GM21423 (cell line): ENCODE results near the gene GTPBP2.
"Not testable (repeated sequence)": the region's sequence is repeated elsewhere in the genome, so short reads cannot be mapped to it uniquely, and the experiment has no call there.

ENCODE experiments used
- ATAC-seq: cut with Tn5 transposase; IDR thresholded peaks from one replicate; pipeline ENCODE4 v1.9.1; 2021; ENCODE audit warnings: mild to moderate bottlenecking, moderate library complexity; ENCODE audit not compliant: unreplicated experiment

GTPBP2 gene

DNA sequence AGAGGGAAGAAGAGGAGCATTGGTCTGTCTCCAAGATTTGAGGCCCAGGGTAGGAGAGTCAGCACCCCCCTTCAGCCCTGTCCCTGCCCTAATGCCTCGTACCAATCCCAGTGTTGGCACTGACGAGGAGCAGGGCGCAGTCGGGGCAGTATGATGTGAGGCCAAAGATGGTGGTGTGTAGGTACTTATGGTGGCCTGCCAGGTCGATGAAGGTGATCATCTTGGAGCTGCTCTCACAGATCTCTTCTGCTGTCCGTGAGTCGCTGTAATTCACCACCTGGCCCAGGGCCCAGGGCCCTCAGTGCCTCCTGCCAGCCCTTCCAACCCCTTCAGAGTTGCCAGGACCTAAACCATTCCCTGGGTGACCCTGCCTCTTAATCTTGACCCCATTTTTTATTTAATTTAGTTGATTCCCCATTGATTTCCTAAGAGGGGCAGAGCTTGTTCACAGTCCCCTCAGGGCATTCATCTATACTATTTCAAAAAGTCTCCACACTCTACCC is 4.2 kb downstream of the GTPBP2 start:
- ATAC-seq: no peak

DNA sequence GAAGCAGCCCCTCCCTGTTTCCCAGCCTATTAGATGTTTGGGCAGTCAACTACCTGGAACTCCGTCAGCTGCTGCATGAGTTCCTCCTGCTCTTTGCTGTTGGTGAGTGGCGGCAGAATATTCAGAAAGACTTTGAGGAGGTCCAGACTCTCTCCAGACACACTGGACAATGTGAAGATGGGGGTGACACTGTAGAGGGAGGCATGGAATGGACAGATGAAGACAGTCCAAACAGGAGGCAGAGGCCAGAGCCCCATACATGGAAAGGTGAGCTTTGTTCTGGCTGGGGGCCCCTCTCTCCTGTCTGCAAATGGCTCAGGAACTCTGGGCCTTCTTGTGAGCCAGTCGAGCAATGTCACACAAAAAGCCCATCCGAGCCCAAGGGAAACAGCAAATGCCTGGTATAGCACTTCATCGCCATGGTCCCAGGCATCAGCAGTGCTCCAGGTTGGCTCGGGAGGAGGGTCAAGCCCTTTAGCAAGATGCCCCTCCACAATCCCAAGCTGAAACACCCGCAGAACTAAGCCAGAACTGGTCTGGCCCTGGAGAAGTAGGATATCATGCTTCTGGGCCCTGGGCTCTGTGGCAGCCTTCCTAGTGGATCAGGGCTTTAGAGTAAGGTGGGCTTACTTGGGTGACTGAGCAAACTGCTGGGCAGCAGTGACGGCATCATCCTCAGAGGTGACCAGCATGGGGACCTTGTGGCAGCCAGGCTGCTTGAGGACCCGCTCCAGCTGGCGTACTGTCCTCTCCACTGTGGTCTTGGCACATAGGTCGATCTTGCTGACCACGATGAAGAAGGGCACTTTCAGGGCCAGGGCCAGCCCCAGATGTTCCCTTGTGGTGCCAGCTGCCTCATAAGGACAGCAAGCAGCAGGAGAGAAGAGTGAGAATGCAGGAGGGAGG is 4.9 kb downstream of the GTPBP2 start:
- no peak for ATAC-seq

DNA sequence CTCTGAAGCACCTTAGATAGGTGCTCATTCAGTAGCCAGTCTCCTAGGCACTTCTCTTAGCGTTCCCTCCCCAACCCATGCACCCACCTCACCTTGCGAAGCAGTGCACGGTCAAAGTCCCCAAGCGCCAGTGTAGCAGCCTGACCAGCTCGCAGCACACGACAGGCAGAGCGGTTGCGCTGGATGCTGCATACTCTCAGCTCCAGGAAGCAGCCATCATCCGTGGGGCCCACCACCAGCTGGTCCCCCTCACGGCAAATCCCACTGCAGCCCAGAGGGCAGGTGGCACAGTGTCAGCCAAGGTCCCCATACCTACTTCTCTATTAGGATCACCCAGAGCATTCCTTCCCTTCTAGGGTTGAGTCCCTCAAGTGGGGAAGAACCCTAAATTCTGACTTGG is 6.5 kb downstream of the GTPBP2 start:
- ATAC-seq: no peak

DNA sequence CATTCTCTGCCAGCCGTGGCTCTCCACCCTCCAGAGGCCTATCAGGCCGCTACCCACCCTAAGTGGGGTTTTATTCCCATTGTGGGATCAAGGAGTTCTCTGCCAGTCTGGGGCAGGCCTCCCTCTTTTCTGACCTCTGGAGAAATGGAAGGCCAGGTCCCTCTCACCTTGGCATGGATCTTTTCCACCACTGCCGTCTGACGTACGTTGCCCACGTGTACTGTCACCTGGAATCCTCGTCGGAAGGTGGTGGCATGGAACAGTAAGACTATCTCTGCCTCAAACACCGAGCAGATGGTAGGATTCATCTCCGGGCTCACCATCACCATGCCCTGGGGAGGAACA is 7.3 kb downstream of the GTPBP2 start:
- no peak for ATAC-seq

DNA sequence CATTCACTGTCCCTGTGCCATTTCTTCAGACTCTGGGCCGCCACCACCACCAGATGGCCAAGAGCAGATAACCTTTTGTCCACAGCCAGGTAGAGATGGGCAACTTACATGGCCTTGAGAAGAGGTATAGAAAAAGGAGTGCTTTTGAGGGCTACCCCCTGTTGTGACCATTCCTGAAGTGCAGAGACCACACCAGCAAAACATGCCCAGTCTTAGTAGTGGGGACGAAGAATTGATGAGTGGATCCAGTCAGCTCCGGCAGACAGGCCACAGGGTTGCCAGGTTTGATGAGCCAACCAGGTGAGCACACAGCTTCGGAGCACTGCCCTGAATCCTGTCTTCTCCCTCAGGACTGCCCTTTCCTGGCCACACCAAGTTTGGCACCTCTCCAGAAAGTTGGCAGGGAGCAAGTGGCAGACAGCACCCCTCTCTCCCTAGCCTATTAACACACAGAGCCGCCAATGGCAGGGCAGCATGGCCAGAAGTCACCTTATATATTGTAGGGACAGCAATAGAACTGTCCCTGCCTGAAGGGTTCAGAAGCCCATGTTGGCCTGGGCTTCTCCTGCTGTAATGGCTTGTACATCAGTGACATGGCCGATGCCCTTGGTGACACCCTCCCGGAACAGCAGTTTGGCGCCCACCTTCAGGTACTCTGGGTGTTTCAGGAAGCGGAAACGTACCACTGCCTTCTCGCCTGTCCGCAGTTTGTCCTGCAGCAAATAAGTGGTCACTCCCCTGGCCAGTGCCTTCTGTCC is 7.8 kb downstream of the GTPBP2 start:
- no peak for ATAC-seq

DNA sequence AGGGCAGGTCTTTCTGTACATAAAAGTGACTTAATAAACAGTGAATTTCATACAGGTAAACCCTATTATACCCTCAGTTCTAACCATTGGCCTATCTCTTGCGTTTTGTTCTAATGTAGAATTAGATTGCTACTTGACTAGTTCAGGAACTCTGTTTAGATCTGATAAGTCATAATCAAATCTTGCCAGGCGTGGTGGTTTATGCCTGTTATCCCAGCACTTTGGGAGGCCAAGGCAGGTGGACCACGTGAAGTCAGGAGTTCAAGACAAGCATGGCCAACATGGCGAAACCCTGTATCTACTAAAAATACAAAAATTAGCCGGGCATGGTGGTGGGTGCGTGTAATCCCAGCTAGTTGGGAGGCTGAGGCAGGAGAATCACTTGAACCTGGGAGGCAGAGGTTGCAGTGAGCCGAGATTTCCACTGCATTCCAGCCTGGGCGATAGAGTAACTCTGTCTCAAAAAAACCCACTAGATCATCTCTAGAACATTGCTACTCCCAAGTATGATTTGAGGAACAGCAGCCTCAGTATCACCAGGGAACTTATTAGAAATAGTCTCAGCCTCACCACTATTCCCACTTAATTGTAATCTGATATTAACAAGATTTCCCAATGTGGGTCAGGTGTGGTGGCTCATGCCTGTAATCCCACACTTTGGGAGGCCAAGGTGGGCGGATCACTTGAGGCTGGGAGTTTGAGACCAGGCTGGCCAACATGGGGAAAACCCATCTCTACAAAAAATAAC is 12.2 kb downstream of the GTPBP2 start:
- ATAC-seq: no peak

DNA sequence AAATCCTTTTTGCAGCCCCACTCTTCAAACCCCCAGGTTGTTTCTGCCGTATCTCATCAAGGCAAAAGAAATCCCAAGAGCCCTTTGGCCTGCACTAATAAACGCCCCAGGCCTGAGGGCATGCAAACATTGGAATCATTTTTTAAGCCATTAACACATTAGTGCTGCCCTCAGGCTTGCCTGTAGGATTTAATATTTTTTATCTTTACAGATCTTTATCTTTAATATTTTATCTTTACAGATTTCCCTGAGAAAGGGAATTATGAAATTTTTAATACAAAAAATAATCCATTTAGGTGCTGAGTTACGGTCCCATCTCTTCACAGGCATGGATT is 14.7 kb downstream of the GTPBP2 start:
- ATAC-seq: no peak

DNA sequence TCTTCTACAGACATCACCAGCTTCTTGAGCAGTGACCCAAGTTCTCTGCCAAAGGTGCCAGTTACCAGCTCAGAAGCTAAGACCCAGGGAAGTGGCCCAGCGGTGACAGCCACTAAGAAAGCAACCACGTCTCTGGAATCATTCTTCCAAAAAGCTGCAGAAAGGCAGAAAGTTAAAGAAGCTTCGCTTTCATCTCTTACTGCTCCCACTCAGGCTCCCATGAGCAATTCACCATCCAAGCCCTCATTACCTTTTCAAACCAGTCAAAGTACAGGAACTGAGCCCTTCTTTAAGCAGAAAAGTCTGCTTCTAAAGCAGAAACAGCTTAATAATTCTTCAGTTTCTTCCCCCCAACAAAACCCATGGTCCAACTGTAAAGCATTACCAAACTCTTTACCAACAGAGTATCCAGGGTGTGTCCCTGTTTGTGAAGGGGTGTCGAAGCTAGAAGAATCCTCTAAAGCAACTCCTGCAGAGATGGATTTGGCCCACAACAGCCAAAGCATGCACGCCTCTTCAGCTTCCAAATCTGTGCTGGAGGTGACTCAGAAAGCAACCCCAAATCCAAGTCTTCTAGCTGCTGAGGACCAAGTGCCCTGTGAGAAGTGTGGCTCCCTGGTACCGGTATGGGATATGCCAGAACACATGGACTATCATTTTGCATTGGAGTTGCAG is 15.2 kb downstream of the GTPBP2 start:
- no peak for ATAC-seq

DNA sequence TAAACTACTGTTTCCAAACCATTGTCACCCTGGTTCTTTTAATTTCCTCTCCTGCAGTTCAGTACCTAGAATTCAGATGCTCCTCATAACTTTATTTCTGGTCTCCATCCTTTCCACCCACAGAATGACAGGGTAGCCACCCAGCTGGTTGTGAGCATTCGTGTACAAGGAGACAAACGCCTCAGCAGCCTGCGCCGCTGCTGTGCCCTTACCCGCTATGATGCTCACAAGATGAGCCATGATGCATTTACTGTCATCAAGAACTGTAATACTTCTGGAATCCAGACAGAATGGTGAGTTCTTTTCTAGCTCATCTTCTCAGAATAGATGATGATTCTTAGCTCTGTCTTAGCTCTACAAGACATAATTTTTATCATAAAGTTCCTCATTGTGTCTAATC is 18.6 kb downstream of the GTPBP2 start:
- no peak for ATAC-seq

DNA sequence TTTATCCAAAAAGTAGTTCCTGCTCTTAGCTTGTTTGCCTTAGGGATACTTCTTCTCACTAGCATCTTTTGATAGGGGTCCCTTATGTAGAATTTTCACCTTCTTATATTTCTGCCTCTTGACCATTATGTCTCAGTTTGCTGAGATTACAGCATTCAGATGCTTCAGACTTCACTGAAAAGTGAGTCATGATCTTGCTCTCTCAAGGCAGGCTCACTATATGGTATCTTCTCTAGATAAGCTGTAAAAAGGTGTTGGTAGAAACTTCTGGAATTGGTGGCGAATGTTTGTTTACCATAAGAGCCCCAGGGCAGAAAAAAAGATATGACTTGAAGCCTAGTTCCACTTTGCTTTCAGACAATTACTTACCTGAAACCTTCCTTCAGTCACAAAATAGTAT is 19.7 kb downstream of the GTPBP2 start:
- no peak for ATAC-seq

DNA sequence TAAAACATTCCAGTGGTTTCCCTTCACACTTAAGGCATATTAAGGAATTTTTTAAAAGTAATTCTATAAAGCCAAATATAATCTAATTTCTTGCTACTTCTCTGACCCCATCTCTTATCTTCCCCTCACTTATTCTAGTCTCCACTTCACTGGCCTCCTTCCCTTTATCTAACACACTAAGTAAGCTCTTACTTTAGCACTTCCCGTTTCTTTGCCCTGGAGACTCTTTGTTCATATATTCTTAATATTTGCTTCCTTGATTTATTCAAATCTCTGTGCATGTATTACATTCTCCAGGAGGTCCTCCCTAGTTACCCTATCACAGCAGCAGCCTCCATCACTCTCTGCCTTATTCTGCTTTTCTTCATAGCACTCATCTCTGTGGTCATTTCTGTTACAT is 20.3 kb downstream of the GTPBP2 start:
- ATAC-seq: no peak

DNA sequence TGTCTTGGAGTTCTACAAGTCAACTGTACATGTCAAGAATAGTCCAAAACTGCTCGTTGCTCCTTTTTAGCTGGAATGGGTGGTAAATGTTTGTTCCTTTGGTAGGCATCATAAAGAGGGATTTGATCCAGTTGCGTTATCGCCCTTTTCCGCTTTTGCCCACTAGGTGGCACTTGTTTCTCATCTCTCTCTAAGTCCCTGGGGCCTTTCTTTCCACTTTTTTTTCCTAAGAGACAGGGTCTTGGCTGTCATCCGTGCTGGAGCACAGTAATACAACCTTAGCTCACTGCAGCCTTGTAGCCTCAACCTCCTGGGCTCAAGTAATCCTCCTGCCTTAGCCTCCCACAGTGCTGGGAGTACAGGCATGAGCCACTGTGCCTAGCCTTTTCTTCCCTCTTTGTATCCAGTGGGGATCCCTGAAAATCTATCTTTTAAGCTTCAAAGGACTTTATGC is 20.7 kb downstream of the GTPBP2 start:
- no peak for ATAC-seq

DNA sequence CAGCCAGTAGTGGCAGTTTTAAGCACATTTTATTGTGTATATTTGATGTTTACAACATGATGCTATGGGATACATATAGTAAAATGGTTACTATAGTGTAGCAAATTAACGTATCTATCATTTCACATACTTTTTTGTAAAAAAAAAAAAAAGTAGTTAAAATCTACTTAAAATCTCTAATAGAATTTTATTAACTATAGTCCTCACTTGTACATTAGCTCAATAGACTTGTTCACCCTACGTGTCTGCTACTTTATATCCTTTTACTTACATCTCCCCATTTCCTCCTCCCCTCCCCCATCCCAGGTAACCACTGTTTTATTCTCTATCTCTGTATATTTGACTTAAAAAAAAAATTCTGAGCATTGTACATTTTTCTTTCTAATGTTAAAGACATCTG is 23.0 kb downstream of the GTPBP2 start:
- no peak for ATAC-seq

DNA sequence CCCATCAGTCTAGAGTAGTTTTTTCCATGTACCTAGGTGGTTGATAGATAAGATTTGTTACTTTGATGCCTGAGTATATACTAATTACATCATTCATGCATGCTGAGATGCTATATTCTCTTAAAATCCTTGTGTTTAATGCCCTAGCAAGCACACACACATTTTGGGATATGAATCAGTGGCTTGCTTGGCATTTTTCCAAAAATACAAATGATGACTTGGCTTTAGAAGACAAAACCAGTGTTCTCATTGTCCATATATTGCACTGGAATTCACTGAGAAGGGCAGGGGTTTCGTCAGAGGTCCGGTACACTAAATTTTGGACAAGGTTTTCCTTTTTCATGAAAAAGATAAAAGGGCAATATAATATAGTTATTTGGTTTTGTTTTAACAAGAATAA is 24.9 kb downstream of the GTPBP2 start:
- ATAC-seq: no peak

DNA sequence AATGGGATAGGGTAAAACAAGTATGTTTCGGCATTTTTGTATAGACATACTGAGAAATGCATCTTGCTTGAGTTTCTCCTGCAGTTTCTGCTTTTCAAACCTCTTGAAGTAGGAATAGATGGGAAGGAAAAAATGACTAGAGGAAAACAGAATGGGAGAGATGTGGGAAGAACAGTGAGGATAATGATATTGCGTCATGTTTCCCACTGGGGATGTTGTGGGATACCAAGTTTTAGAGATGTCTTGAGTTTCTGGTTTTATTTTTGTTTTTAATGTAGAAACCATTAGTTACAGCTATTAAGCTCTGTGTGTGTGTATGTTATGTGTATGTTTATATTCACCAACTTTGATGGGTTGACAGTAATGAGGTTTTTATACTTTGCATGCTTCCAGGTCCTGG is 28.5 kb downstream of the GTPBP2 start:
- ATAC-seq: no peak

DNA sequence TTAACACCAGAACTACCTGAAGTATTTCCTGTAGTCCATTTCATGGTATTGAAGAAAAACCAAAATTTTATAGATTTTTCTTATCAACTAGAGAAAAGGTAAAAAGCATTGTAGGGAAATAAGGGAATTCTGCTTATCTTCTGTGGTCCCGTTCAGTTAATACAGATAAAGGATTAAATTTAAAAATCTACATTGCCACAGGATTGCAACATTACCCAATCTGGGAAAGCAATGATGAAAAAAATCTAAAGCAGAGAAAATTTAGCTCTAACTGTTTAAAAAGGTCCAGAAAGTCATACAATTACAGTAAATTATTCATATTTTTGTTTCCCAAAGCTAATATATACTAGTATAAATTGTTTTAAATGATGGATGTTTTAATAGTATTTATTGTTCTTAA is 35.1 kb downstream of the GTPBP2 start:
- no peak for ATAC-seq

DNA sequence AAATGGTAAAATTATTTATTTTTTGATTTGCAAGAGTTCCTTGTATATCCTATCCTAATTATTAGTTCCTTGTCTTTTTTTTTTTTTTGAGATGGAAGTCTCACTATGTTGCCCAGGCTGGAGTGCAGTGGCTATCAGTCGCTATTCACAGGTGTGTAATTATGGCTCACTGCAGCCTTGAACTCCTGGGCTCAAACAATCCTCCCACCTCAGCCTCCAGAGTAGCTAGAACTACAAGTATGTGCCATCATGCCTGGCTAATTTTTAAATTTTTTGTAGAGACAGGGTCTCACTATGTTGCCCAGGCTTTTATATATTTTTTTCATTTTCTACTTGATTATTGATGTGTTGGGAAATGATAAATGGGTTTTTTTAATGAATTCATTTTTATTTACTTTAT is 39.5 kb downstream of the GTPBP2 start:
- not testable (repeated sequence) for ATAC-seq

DNA sequence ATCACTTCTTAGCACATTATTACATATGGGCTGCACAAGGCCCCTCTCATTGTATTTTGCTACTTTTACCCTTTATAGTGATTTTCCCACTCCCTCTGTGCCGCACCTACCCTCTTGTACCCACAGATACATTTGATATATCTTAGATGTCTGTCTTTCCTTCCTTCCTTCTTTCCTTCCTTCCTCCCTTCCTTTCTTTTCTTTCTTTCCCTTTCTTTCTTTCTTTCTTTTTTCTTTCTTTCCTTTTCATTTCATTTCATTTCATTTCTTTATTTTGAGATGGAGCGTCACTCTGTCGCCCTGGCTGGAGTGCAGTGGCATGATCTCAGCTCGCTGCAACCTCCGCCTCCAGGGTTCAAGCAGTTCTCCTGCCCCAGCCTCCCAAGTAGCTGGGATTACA is 40.9 kb downstream of the GTPBP2 start:
- ATAC-seq: no peak

DNA sequence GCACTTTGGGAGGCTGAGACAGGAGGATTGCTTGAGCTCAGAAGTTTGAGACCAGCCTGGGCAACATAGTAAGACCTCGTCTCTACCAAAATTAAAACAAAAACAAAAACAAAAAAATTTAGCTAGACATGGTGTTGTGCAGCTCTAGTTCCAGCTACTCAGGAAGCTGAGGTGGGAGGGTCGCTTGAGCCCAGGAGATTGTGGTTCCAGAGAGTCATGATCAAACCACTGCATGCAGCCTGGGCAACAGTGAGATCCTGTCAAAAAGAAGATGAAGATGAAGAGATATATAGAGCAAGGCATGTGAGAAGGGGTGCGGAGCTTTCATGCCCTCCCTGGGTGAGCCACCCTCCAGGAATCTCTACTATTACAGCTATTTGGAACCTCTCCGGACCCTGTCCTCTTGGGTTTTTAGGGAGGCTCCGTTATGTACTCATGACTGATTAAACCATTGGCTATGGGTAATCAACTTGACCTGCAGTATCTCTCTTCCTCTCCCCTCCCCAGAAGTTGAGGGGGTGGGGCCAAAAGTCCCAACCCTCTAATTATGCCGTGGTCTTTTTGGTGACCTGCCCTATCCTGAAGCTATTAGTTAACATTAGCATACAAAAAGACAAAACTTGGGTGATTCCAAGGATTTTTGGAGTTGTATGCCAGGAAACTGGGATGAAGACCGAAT is 44.0 kb downstream of the GTPBP2 start:
- ATAC-seq: no peak

DNA sequence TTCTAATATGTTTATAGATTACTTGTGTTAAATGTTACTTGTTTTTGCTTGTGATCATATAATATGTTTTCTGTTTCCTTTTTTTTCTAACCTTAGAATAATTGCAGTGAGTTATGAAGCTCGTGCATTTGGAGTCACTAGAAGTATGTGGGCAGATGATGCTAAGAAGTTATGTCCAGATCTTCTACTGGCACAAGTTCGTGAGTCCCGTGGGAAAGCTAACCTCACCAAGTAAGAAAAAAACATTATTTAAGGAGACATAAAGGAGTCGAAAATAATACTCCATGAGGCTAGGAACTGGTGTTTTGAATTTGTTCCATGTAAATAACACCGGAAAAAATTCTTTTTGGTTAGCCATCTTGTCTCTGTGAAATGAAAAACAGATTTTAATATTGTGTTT is 46.2 kb downstream of the GTPBP2 start:
- ATAC-seq: no peak
